ENCODE results near the gene OR6C2. TPM values are rescaled to one million over a fixed set of nuclear protein-coding genes. Genes with fewer than 3 reads are reported as not detected.

Gene OR6C2
- total RNA-seq, 1 donor from 2014 or later: not detected

DNA sequence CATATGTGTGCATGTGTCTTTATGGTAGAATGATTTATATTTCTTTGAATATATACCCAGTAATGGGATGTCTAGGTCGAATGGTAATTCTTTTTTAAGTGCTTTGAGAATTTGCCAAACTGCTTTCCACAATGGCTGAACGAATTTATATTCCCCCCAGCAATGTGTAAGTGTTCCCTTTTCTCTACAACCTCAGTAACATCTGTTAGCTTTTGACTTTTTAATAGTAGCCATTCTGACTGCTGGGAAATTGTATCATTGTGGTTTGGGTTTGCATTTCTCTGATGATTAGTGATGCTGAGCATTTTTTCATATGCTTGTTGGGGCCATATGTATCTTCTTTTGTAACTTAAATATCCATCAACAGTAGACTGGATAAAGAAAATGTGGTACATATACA lies 57.7 kb downstream of the OR6C2 start:
- Mint-ChIP-seq H3K27ac (ENCODE audit: unreplicated experiment) (no peak overlapping the region), H3K9me3 (no peaks in the 10 kb centered on the region), H3K36me3 (ENCODE audit: low read depth) (no peaks in the 10 kb centered on the region), H3K4me1 (peaks cover 16% of the 10 kb centered on the region), H3K4me3 (no peak overlapping the region), H3K27me3 (ENCODE audit: low read depth) (no peaks in the 10 kb centered on the region)
- TF ChIP-seq, protein P1, sequence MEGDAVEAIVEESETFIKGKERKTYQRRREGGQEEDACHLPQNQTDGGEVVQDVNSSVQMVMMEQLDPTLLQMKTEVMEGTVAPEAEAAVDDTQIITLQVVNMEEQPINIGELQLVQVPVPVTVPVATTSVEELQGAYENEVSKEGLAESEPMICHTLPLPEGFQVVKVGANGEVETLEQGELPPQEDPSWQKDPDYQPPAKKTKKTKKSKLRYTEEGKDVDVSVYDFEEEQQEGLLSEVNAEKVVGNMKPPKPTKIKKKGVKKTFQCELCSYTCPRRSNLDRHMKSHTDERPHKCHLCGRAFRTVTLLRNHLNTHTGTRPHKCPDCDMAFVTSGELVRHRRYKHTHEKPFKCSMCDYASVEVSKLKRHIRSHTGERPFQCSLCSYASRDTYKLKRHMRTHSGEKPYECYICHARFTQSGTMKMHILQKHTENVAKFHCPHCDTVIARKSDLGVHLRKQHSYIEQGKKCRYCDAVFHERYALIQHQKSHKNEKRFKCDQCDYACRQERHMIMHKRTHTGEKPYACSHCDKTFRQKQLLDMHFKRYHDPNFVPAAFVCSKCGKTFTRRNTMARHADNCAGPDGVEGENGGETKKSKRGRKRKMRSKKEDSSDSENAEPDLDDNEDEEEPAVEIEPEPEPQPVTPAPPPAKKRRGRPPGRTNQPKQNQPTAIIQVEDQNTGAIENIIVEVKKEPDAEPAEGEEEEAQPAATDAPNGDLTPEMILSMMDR (conservative IDR thresholded peaks at IDR 0.05): no peak
- no peak for DNase-seq (ENCODE audit: low read depth, low spot score)

Other genes starting within 250 kb of the OR6C2 start
- gene OR10A7, start 223.1 kb upstream of the OR6C2 start, total RNA-seq: not detected in 2 replicates
- not detected in 2 replicates for gene OR6C74, start 199.5 kb upstream of the OR6C2 start, total RNA-seq
- gene OR6C6, start 147.5 kb upstream of the OR6C2 start, total RNA-seq: not detected in 2 replicates
- not detected in 2 replicates for gene OR6C1, start 129.7 kb upstream of the OR6C2 start, total RNA-seq
- gene OR6C3, start 113.3 kb upstream of the OR6C2 start, total RNA-seq: not detected in 2 replicates
- gene OR6C75, start 81.1 kb upstream of the OR6C2 start, total RNA-seq: not detected in 2 replicates
- gene OR6C65, start 43.5 kb upstream of the OR6C2 start, total RNA-seq: not detected in 2 replicates
- gene OR6C76, start 17.8 kb upstream of the OR6C2 start, total RNA-seq: not detected in 2 replicates
- not detected in 2 replicates for gene OR6C70, start 26.1 kb downstream of the OR6C2 start, total RNA-seq
- gene OR6C68, start 48.3 kb downstream of the OR6C2 start, total RNA-seq: not detected in 2 replicates
- not detected in 2 replicates for gene OR6C4, start 105.5 kb downstream of the OR6C2 start, total RNA-seq
- gene OR2AP1, start 128.4 kb downstream of the OR6C2 start, total RNA-seq: not detected in 2 replicates
- gene OR10P1, start 192.8 kb downstream of the OR6C2 start, total RNA-seq: not detected in 2 replicates

Measured in neural crest cell (in vitro differentiated cells).